ENCODE data around the gene MYDGF. TPM values are rescaled to one million over a fixed set of nuclear protein-coding genes. Genes with fewer than 3 reads are reported as not detected.

MYDGF gene
- polyA plus RNA-seq, 1 donor from 2014 or later, result 73.2 TPM

GRCh38 chr19:4701557-4701956 lies 31.4 kb upstream of the MYDGF start:
- H3K79me2 ChIP-seq (replicated peaks; ENCODE audit: insufficient read depth, low read length), result no peaks in the 10 kb centered on the region
- H3K4me2 ChIP-seq (ENCODE audit: low read length), result no peak overlapping the region
- no peaks in the 10 kb centered on the region for H3K27me3 ChIP-seq (ENCODE audit: insufficient read depth, low read depth, low read length)
- no peaks in the 10 kb centered on the region for H3K9me2 ChIP-seq (ENCODE audit: insufficient read depth, low read length)
- H3K27ac ChIP-seq (ENCODE audit: low read length), result no peak overlapping the region
- TF ChIP-seq MXI1 (conservative IDR thresholded peaks at IDR 0.05; ENCODE audit: poor library complexity, severe bottlenecking) (no peak), TAF1 (IDR thresholded peaks at IDR 0.05; ENCODE audit: low read depth) (no peak), CTCF (IDR thresholded peaks at IDR 0.05; ENCODE audit: poor library complexity, severe bottlenecking) (no peak), EZH2 (IDR thresholded peaks at IDR 0.05; ENCODE audit: borderline replicate concordance, insufficient read depth, low read length, poor library complexity, severe bottlenecking) (no peak)
- no peak overlapping the region for H2AFZ ChIP-seq (ENCODE audit: low read depth, low read length)
- H3K36me3 ChIP-seq (ENCODE audit: insufficient read depth, low read length), result no peaks in the 10 kb centered on the region
- no peaks in the 10 kb centered on the region for H3F3A ChIP-seq (ENCODE audit: insufficient read depth, low read length, poor library complexity, severe bottlenecking)
- no peak overlapping the region for H3K4me3 ChIP-seq (ENCODE audit: low read length)
- no peaks in the 10 kb centered on the region for H3K9me3 ChIP-seq (ENCODE audit: low read length)
- no peaks in the 10 kb centered on the region for H4K20me1 ChIP-seq (ENCODE audit: insufficient read depth)
- no peak overlapping the region for H3K9ac ChIP-seq (ENCODE audit: low read length)

- Histone ChIP-seq H3K79me2 (replicated peaks; ENCODE audit: insufficient read depth, low read length) (no peaks in the 10 kb centered on the region), H3K9ac (ENCODE audit: low read length) (no peak overlapping the region), H3K9me3 (ENCODE audit: low read length) (no peaks in the 10 kb centered on the region), H3K4me3 (ENCODE audit: low read length) (no peak overlapping the region), H4K20me1 (ENCODE audit: insufficient read depth) (no peaks in the 10 kb centered on the region), H3K27me3 (ENCODE audit: insufficient read depth, low read depth, low read length) (no peaks in the 10 kb centered on the region), H3K36me3 (ENCODE audit: insufficient read depth, low read length) (no peaks in the 10 kb centered on the region), H3K4me2 (ENCODE audit: low read length) (no peak overlapping the region), H3K27ac (ENCODE audit: low read length) (no peak overlapping the region), H3F3A (ENCODE audit: insufficient read depth, low read length, poor library complexity, severe bottlenecking) (no peaks in the 10 kb centered on the region), H3K9me2 (ENCODE audit: insufficient read depth, low read length) (no peaks in the 10 kb centered on the region), H2AFZ (ENCODE audit: low read depth, low read length) (no peak overlapping the region)
- no peak for TF ChIP-seq CTCF (IDR thresholded peaks at IDR 0.05; ENCODE audit: poor library complexity, severe bottlenecking)
- no peak for TF ChIP-seq POLR2AphosphoS5 (IDR thresholded peaks at IDR 0.05)
- no peak for TF ChIP-seq TAF1 (IDR thresholded peaks at IDR 0.05; ENCODE audit: low read depth)
- no peak for TF ChIP-seq MXI1 (conservative IDR thresholded peaks at IDR 0.05; ENCODE audit: poor library complexity, severe bottlenecking)
- no peak for TF ChIP-seq RAD21 (conservative IDR thresholded peaks at IDR 0.05)
- TF ChIP-seq SMC3 (conservative IDR thresholded peaks at IDR 0.05; ENCODE audit: poor library complexity), result no peak
- TF ChIP-seq EZH2 (IDR thresholded peaks at IDR 0.05; ENCODE audit: borderline replicate concordance, insufficient read depth, low read length, poor library complexity, severe bottlenecking), result no peak
- no peak for TF ChIP-seq EP300 (conservative IDR thresholded peaks at IDR 0.05; ENCODE audit: poor library complexity, severe bottlenecking)
- TF ChIP-seq REST (IDR thresholded peaks at IDR 0.05; ENCODE audit: borderline replicate concordance), result no peak
These were observed 30.5 kb upstream of the MYDGF start for GRCh38 chr19:4700693-4700970.
